Ovary (tissue), 9 donors: ENCODE results near the gene CRIM1. TPM values are rescaled to one million over a fixed set of nuclear protein-coding genes. Genes with fewer than 3 reads are reported as not detected.

Experiments
- DNase-seq, 5 donors: peaks; one replicate each; pipeline ENCODE4 v3.0.0-alpha.2; 2019 to 2020
- H3K27ac ChIP-seq, 2 donors: fragments of 200-600 bp; one replicate each; pipeline versions ENCODE4 v1.5.1 to v1.8.0; 2019 to 2022
- H3K27me3 ChIP-seq: fragments of 200-600 bp; one replicate; pipeline ENCODE4 v1.8.0; 2022
- H3K36me3 ChIP-seq: fragments of 200-600 bp; sonication (generic); one replicate; pipeline ENCODE4 v1.5.1; 2019
- H3K4me1 ChIP-seq: one replicate; pipeline ENCODE4 v1.8.1; 2013; ENCODE audit warnings: mild to moderate bottlenecking, moderate library complexity; ENCODE audit not compliant: insufficient read depth
- H3K4me3 ChIP-seq: fragments of 200-600 bp; sonication (generic); one replicate; pipeline ENCODE4 v1.5.1; 2017
- H3K9me3 ChIP-seq, 2 donors: fragments of 200-600 bp in 1 of 2; sonication (generic) in 1 of 2; one replicate each; pipeline versions ENCODE4 v1.5.1 to v1.8.1; 2013 to 2019; ENCODE audit warnings: mild to moderate bottlenecking in 1 of 2, moderate library complexity in 1 of 2
- EP300 ChIP-seq: sonication (generic); formaldehyde crosslinking; IDR thresholded peaks from one replicate; pipeline ENCODE4 v1.6.1; 2017; ENCODE audit warnings: antibody characterized with exemption
- POLR2A ChIP-seq: fragments of 450-650 bp; IDR thresholded peaks from one replicate; pipeline ENCODE4 v1.6.1; 2017; ENCODE audit warnings: antibody characterized with exemption, mild to moderate bottlenecking, moderate library complexity
- WGBS, 3 donors: extraction: QIAGEN DNeasy Blood & Tissue Kit in 1 of 3; methylation state at CpG; one replicate each; pipeline versions ENCODE4 v1.1.5 to v1.1.7; 2013 to 2017; 5-methylcytosine and 5-hydroxymethylcytosine counted together
- intact Hi-C, 4 donors: fragments of 100-400 bp; cut with DNase I; formaldehyde crosslinking; loops; one replicate each; pipeline versions ENCODE4 v1.11.0 to v1.15.1; 2022 to 2023
- polyA plus RNA-seq, 2 donors: library from polyadenylated mRNA; stranded (reverse); fragments of 200-250 nt in 1 of 2; fragments of 350-450 nt in 1 of 2; fragmentation: Illumina TruSeq in 1 of 2; extraction: RNeasy Lipid Tissue Mini Kit (QIAGEN cat#74804) in 1 of 2; gene quantifications; one replicate each; pipeline ENCODE4 v1.2.3, GENCODE V29; 2013 to 2014
- total RNA-seq, 7 donors: library from RNA; depleted of rRNA in 2 of 7; stranded (reverse); fragments of >200 nt in 2 of 7; fragmentation: NEBNext Ultra II Directional in 3 of 7; extraction: Animal tissue kit (Norgen Biotek cat#: 25700) in 3 of 7; gene quantifications; one replicate each; pipeline versions ENCODE4 v1.1.0 to v1.2.4, GENCODE V29; 2016 to 2023
- TF ChIP-seq, protein P1 (sequence below), 3 donors: fragments of 450-650 bp in 2 of 3; fragments of 200-600 bp in 1 of 3; IDR thresholded peaks; one replicate each; pipeline versions ENCODE4 v1.5.1 to v1.8.0; 2016 to 2022; ENCODE audit warnings: antibody characterized with exemption in 3 of 3, mild to moderate bottlenecking in 1 of 3
- donor health status: DM: no; HTN: no; CAD: no; lungs with moderate emphysema.
- donor health status: DM: no; HTN: no; CAD: no.
- donor health status: Bipolar disorder and iron deficiency.
- donor health status: DM: yes; HTN: yes; CAD: no.
- donor health status: DM: no; HTN: no; CAD: no.
- donor health status: DM: yes; HTN: yes; CAD: no.

Gene CRIM1
- total and polyA plus RNA-seq, 9 donors: 38.4 to 134 (median 65.0) TPM

GRCh38 chr2:36530983-36531354 lies 175.4 kb downstream of the CRIM1 start:
- DNase-seq: no peak
- no peaks in the 10 kb centered on the region for H3K27me3 ChIP-seq
- TF ChIP-seq, protein P1, sequence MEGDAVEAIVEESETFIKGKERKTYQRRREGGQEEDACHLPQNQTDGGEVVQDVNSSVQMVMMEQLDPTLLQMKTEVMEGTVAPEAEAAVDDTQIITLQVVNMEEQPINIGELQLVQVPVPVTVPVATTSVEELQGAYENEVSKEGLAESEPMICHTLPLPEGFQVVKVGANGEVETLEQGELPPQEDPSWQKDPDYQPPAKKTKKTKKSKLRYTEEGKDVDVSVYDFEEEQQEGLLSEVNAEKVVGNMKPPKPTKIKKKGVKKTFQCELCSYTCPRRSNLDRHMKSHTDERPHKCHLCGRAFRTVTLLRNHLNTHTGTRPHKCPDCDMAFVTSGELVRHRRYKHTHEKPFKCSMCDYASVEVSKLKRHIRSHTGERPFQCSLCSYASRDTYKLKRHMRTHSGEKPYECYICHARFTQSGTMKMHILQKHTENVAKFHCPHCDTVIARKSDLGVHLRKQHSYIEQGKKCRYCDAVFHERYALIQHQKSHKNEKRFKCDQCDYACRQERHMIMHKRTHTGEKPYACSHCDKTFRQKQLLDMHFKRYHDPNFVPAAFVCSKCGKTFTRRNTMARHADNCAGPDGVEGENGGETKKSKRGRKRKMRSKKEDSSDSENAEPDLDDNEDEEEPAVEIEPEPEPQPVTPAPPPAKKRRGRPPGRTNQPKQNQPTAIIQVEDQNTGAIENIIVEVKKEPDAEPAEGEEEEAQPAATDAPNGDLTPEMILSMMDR (IDR thresholded peaks at IDR 0.05): no peak
- no peak overlapping the region for H3K4me3 ChIP-seq
- no peaks in the 10 kb centered on the region for H3K9me3 ChIP-seq
- intact Hi-C loops: no loop called here
- H3K36me3 ChIP-seq: no peaks in the 10 kb centered on the region
- 45 to 68% (median 66%) methylated on average over 3 of the region's 3 CpGs for WGBS, 3 donors
- H3K27ac ChIP-seq: no peak overlapping the region
- H3K4me1 ChIP-seq: peaks cover 5% of the 10 kb centered on the region

DNA sequence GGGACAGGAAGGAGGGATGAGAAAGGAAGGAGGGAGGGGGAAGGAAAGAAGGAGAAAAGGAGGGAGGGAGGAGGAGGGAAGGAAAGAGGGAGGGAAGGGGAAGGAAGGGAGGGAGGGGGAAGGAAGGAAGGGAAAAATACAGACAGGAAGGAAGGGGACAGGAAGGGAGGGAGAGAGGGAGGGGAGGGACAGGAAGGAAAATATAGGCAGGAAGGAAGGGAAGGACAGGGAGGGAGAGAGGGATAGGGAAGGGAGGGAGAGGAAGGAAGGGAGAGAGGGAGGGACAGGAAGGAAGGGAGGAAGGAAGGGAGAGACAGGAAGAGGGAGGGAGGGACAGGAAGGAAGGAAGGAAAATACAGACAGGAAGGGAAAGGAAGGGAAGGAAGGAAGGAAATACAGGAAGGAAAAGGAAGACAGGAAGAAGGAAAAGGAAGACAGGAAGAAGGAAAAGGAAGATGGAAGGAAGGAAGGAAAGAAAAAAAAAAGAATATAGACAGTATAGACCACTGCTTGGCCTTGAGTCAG lies 178.8 kb downstream of the CRIM1 start:
- TF ChIP-seq, protein P1 (IDR thresholded peaks at IDR 0.05): no peak
- TF ChIP-seq POLR2A (no peak), EP300 (no peak)
- DNase-seq: no peak
- H3K27me3 ChIP-seq: no peaks in the 10 kb centered on the region
- H3K4me1 ChIP-seq: no peaks in the 10 kb centered on the region
- no peaks in the 10 kb centered on the region for H3K36me3 ChIP-seq
- no peak overlapping the region for H3K4me3 ChIP-seq
- H3K9me3 ChIP-seq: no peaks in the 10 kb centered on the region
- intact Hi-C loops: no loop called here
- no peak overlapping the region for H3K27ac ChIP-seq

DNA sequence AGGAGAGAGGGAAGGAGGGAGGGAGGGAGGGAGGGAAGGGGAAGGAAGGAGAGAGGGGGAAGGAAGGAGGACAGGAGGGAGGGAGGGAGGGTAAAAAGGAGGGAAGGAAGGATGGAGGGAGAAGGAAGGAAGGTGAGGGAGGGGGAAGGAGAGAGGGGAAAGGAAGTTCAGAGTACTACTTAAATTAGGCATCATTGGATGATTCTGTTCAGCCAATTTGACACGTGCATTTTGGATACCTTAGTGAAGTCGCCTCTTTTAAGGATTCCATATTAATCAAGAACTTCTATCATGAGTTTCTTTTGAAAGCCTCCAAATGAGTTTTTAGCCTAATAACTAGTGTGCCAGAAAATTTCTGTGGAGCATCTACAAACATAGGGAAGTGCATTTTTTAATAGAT lies 179.5 kb downstream of the CRIM1 start:
- Histone ChIP-seq H3K36me3 (no peaks in the 10 kb centered on the region), H3K27me3 (no peaks in the 10 kb centered on the region)
- TF ChIP-seq, protein P1 (IDR thresholded peaks at IDR 0.05): no peak
- TF ChIP-seq POLR2A (no peak), EP300 (no peak)

GRCh38 chr2:36536776-36537175 lies 181.2 kb downstream of the CRIM1 start:
- H3K4me1 ChIP-seq: no peaks in the 10 kb centered on the region
- intact Hi-C loops: no loop called here
- no peak overlapping the region for H3K4me3 ChIP-seq
- TF ChIP-seq, protein P1 (IDR thresholded peaks at IDR 0.05): no peak
- TF ChIP-seq EP300 (no peak), POLR2A (no peak)
- DNase-seq: no peak
- H3K9me3 ChIP-seq: no peaks in the 10 kb centered on the region
- WGBS, 3 donors: 54 to 76% (median 60%) methylated on average over 3 of the region's 3 CpGs
- no peak overlapping the region for H3K27ac ChIP-seq
- H3K36me3 ChIP-seq: no peaks in the 10 kb centered on the region
- no peaks in the 10 kb centered on the region for H3K27me3 ChIP-seq

More for the DNA sequence above, 179.5 kb downstream of the CRIM1 start:
- no peak for DNase-seq
- Histone ChIP-seq H3K4me3 (no peak overlapping the region), H3K27ac (no peak overlapping the region), H3K4me1 (no peaks in the 10 kb centered on the region), H3K9me3 (no peaks in the 10 kb centered on the region)
- intact Hi-C loops: no loop called here
- 92 to 95% (median 92%) methylated on average over 2 of the region's 2 CpGs for WGBS, 3 donors
